IMR-90 (cell line): ENCODE measurements around the gene STARD13. TPM values are rescaled to one million over a fixed set of nuclear protein-coding genes. Genes with fewer than 3 reads are reported as not detected.

Experiments
- ATAC-seq: fragments of 200-7000 bp; cut with Tn5 transposase; 2 replicates; pipeline ENCODE4 v1.9.1; 2020; ENCODE audit warnings: low read depth, mild to moderate bottlenecking, moderate library complexity
- BruUV-seq: library from RNA; stranded (reverse); fragments of 400-500 nt; replicated peaks from 2 replicates; lab custom pipeline; 2021; lab: Mats Ljungman, UMichigan
- CTCF ChIA-PET: fragments of 300-600 bp; formaldehyde crosslinking; extraction: SDS; loops from one replicate; lab custom pipeline; 2021; ENCODE audit warnings: antibody characterized with exemption; lab: Yijun Ruan, JAX
- POLR2A ChIA-PET: fragments of 300-600 bp; sonication (Branson Sonifier 250); formaldehyde crosslinking; loops from one replicate; lab custom pipeline; 2022; ENCODE audit warnings: antibody characterized with exemption; ENCODE audit not compliant: unreplicated experiment; lab: Charles Lee
- DNase-seq: peaks from one replicate; pipeline ENCODE4 v3.0.0; 2013
- H2AFZ ChIP-seq: replicated peaks from 2 replicates; pipeline ENCODE3; 2013; ENCODE audit warnings: low read length, mild to moderate bottlenecking; ENCODE audit not compliant: poor library complexity
- H2AK5ac ChIP-seq: 2 replicates; pipeline ENCODE4 v1.6.1; 2013; ENCODE audit warnings: low read depth, low read length, inconsistent platforms
- H2AK9ac ChIP-seq: replicated peaks from 2 replicates; pipeline ENCODE3; 2013; ENCODE audit warnings: mild to moderate bottlenecking, low read depth, low read length, moderate library complexity; ENCODE audit not compliant: poor library complexity
- H2BK120ac ChIP-seq: 2 replicates; pipeline ENCODE4 v1.6.1; 2013; ENCODE audit warnings: low read depth, low read length, inconsistent platforms
- H2BK15ac ChIP-seq: 3 replicates; pipeline ENCODE4 v1.6.1; 2013; ENCODE audit warnings: low read depth, low read length, inconsistent platforms
- H2BK20ac ChIP-seq: 2 replicates; pipeline ENCODE4 v1.6.1; 2013; ENCODE audit warnings: low read depth, mild to moderate bottlenecking, inconsistent platforms, low read length, moderate library complexity
- H2BK5ac ChIP-seq: 2 replicates; pipeline ENCODE4 v1.6.1; 2013; ENCODE audit warnings: mild to moderate bottlenecking, low read depth, low read length, inconsistent platforms; ENCODE audit not compliant: poor library complexity, severe bottlenecking
- H3K14ac ChIP-seq: replicated peaks from 2 replicates; pipeline ENCODE4 v1.6.1; 2013; ENCODE audit warnings: low read depth, low read length, inconsistent platforms
- H3K18ac ChIP-seq: 2 replicates; pipeline ENCODE4 v1.6.1; 2013; ENCODE audit warnings: low read depth, low read length, control low read depth
- H3K23ac ChIP-seq: 2 replicates; pipeline ENCODE4 v1.6.1; 2013; ENCODE audit warnings: low read depth, low read length, inconsistent platforms
- H3K27ac ChIP-seq: 2 replicates; pipeline ENCODE4 v1.5.1; 2013; ENCODE audit warnings: mild to moderate bottlenecking, control low read depth, low read length; ENCODE audit not compliant: insufficient read depth
- H3K27me3 ChIP-seq: 2 replicates; pipeline ENCODE4 v1.6.1; 2013; ENCODE audit warnings: low read length; ENCODE audit not compliant: control insufficient read depth, insufficient read depth
- H3K36me3 ChIP-seq: 2 replicates; pipeline ENCODE4 v1.6.1; 2013; ENCODE audit warnings: low read length, mixed read lengths; ENCODE audit not compliant: control insufficient read depth, insufficient read depth
- H3K4ac ChIP-seq: 2 replicates; pipeline ENCODE4 v1.6.1; 2013; ENCODE audit warnings: low read depth, low read length, inconsistent platforms
- H3K4me1 ChIP-seq: 2 replicates; pipeline ENCODE4 v1.6.1; 2013; ENCODE audit warnings: low read length, mixed read lengths; ENCODE audit not compliant: control insufficient read depth, insufficient read depth
- H3K4me2 ChIP-seq: 2 replicates; pipeline ENCODE4 v1.6.1; 2013; ENCODE audit warnings: low read depth, mild to moderate bottlenecking, control low read depth, low read length, moderate library complexity
- H3K4me3 ChIP-seq: 2 replicates; pipeline ENCODE4 v1.5.1; 2013; ENCODE audit warnings: low read depth, mild to moderate bottlenecking, control low read depth, low read length, moderate library complexity; ENCODE audit not compliant: insufficient read depth
- H3K56ac ChIP-seq: 2 replicates; pipeline ENCODE4 v1.6.1; 2013; ENCODE audit warnings: low read length, inconsistent platforms; ENCODE audit not compliant: insufficient read depth; ENCODE audit errors: extremely low read depth
- H3K79me1 ChIP-seq, 2 experiments: 2 replicates each; pipeline ENCODE4 v1.6.1; 2013; ENCODE audit warnings: low read length in 2 of 2, inconsistent platforms in 1 of 2, low read depth in 1 of 2
- H3K9ac ChIP-seq: 2 replicates; pipeline ENCODE4 v1.6.1; 2013; ENCODE audit warnings: low read depth, low read length, control low read depth
- H3K9me1 ChIP-seq: 2 replicates; pipeline ENCODE4 v1.6.1; 2013; ENCODE audit warnings: low read length, inconsistent platforms; ENCODE audit not compliant: insufficient read depth
- H3K9me3 ChIP-seq: 2 replicates; pipeline ENCODE4 v1.6.1; 2013; ENCODE audit warnings: low read length; ENCODE audit not compliant: control insufficient read depth, insufficient read depth
- H4K20me1 ChIP-seq: 2 replicates; pipeline ENCODE4 v1.6.1; 2013; ENCODE audit warnings: low read length, inconsistent platforms; ENCODE audit not compliant: insufficient read depth
- H4K5ac ChIP-seq: 2 replicates; pipeline ENCODE4 v1.6.1; 2013; ENCODE audit warnings: mild to moderate bottlenecking, low read depth, low read length, control low read depth
- H4K8ac ChIP-seq, 2 experiments: 2 replicates each; pipeline ENCODE4 v1.6.1; 2013; ENCODE audit warnings: low read depth in 2 of 2, low read length in 2 of 2, control low read depth in 1 of 2, inconsistent platforms in 1 of 2
- H4K91ac ChIP-seq: 2 replicates; pipeline ENCODE4 v1.6.1; 2013; ENCODE audit warnings: low read depth, low read length, inconsistent platforms; ENCODE audit not compliant: insufficient read depth
- CEBPB ChIP-seq: IDR thresholded peaks from 2 replicates; pipeline ENCODE4 v1.6.1; 2012; ENCODE audit warnings: low read depth, low read length, improper control_type of control experiment
- CHD1 ChIP-seq: IDR thresholded peaks from 2 replicates; pipeline ENCODE4 v1.6.1; 2012; ENCODE audit warnings: low read depth, low read length, improper control_type of control experiment
- CTCF ChIP-seq: conservative IDR thresholded peaks from 2 replicates; pipeline ENCODE4 v1.5.1; 2012; ENCODE audit warnings: mild to moderate bottlenecking, low read depth, low read length, improper control_type of control experiment
- ELK1 ChIP-seq: fragments of 150-350 bp; IDR thresholded peaks from 2 replicates; pipeline ENCODE4 v1.6.1; 2016; ENCODE audit warnings: low read depth, mild to moderate bottlenecking, low read length, moderate library complexity, borderline replicate concordance
- FOS ChIP-seq: fragments of 150-350 bp; IDR thresholded peaks from 2 replicates; pipeline ENCODE4 v1.6.1; 2016; ENCODE audit warnings: low read depth, low read length
- MAFK ChIP-seq: IDR thresholded peaks from 2 replicates; pipeline ENCODE4 v1.6.1; 2012; ENCODE audit warnings: low read depth, low read length, improper control_type of control experiment
- MAZ ChIP-seq: IDR thresholded peaks from 2 replicates; pipeline ENCODE4 v1.6.1; 2012; ENCODE audit warnings: low read depth, mild to moderate bottlenecking, low read length, improper control_type of control experiment, moderate library complexity, borderline replicate concordance
- MXI1 ChIP-seq: IDR thresholded peaks from 2 replicates; pipeline ENCODE4 v1.6.1; 2012; ENCODE audit warnings: low read depth, mild to moderate bottlenecking, low read length, moderate library complexity, borderline replicate concordance
- NFE2L2 ChIP-seq: fragments of 150-350 bp; IDR thresholded peaks from 2 replicates; pipeline ENCODE4 v1.6.1; 2016; ENCODE audit warnings: low read depth, mild to moderate bottlenecking, low read length
- POLR2A ChIP-seq: IDR thresholded peaks from 2 replicates; pipeline ENCODE4 v1.6.1; 2012; ENCODE audit warnings: mild to moderate bottlenecking, low read depth, low read length
- RAD21 ChIP-seq: IDR thresholded peaks from 2 replicates; pipeline ENCODE4 v1.6.1; 2012; ENCODE audit warnings: low read length, improper control_type of control experiment
- RCOR1 ChIP-seq: IDR thresholded peaks from 2 replicates; pipeline ENCODE4 v1.6.1; 2012; ENCODE audit warnings: mild to moderate bottlenecking, low read length, improper control_type of control experiment; ENCODE audit not compliant: insufficient replicate concordance
- RFX5 ChIP-seq: IDR thresholded peaks from 2 replicates; pipeline ENCODE4 v1.8.0; 2012; ENCODE audit warnings: low read depth, mild to moderate bottlenecking, low read length, moderate library complexity
- SMC3 ChIP-seq: fragments of 150-350 bp; IDR thresholded peaks from 2 replicates; pipeline ENCODE4 v1.6.1; 2016; ENCODE audit warnings: low read depth, mild to moderate bottlenecking, antibody characterized with exemption, low read length, moderate library complexity
- WGBS, 2 experiments: methylation state at CpG; one replicate each; pipeline versions ENCODE4 v1.1.5 to v1.1.7; 2013; ENCODE audit warnings: missing lambda C conversion rate in 2 of 2; ENCODE audit not compliant: insufficient read length in 1 of 2; ENCODE audit errors: extremely low coverage in 2 of 2; 5-methylcytosine and 5-hydroxymethylcytosine counted together
- dilution Hi-C: fragments of 300-500 bp; cut with HindIII; formaldehyde crosslinking; loops from one replicate; pipeline ENCODE4 v1.14.3; 2018; ENCODE audit warnings: low sequenced_read_pairs; ENCODE audit not compliant: unreplicated experiment
- in situ Hi-C: fragments of 300-500 bp; cut with MboI; formaldehyde crosslinking; loops from 3 replicates; pipeline ENCODE4 v1.14.3; 2019; ENCODE audit warnings: low sequenced_read_pairs, inconsistent platforms, mixed read lengths
- intact Hi-C: fragments of 100-400 bp; cut with micrococcal nuclease; formaldehyde crosslinking; loops from 2 replicates; pipeline ENCODE4 v1.10.0; 2022
- polyA plus RNA-seq, 3 experiments: library from polyadenylated mRNA; depleted of rRNA; stranded (reverse); fragments of >200 nt; gene quantifications; 2 replicates each; pipeline ENCODE4 v1.2.3, GENCODE V29; 2012; ENCODE audit warnings: low replicate concordance in 1 of 3
- total RNA-seq: library from RNA; depleted of rRNA; stranded (reverse); fragments of >200 nt; gene quantifications from 2 replicates; pipeline ENCODE4 v1.2.3, GENCODE V29; 2012

Gene STARD13
- total and polyA plus RNA-seq, 2 of the 4 experiments (the other 2 are of a cell fraction), result 23.6 to 46.6 TPM

GRCh38 chr13:33119856-33120543 is 165.6 kb downstream of the STARD13 start:
- Histone ChIP-seq H3K27ac (peak overlapping the region; percentile 74; the same call in 1 of the 2 replicates), H4K8ac (peak overlapping the region in 1 of 2 experiments; percentile 56; a peak in 1 of 4 replicates), H3K56ac (no peak overlapping the region), H3K9me3 (no peaks in the 10 kb centered on the region), H3K9ac (no peak overlapping the region), H2BK5ac (peak overlapping the region; percentile 37), H2AK5ac (0 out of 2 replicates have a peak overlapping the region, but pooled peaks have one; percentile 5), H3K23ac (no peak overlapping the region; the same call in 1 of the 2 replicates), H4K5ac (no peak overlapping the region), H2BK120ac (peak overlapping the region; percentile 9; the same call in 1 of the 2 replicates), H4K91ac (peak overlapping the region; percentile 38; the same call in 1 of the 2 replicates), H3K4ac (0 out of 2 replicates have a peak overlapping the region, but pooled peaks have one; percentile 17), H2BK20ac (no peak overlapping the region), H3K27me3 (no peaks in the 10 kb centered on the region), H2BK15ac (no peak overlapping the region), H2AFZ (no peak overlapping the region), H3K14ac (0 out of 2 replicates have a peak overlapping the region, but pooled peaks have one; percentile 16), H3K4me2 (no peak overlapping the region), H2AK9ac (no peak overlapping the region), H3K36me3 (peaks cover 54% of the 10 kb centered on the region), H3K18ac (no peak overlapping the region), H3K9me1 (peaks cover 26% of the 10 kb centered on the region), H3K79me1 (peaks cover 42 to 57% of the 10 kb centered on the region in 2 experiments), H3K4me3 (no peak overlapping the region), H4K20me1 (no peaks in the 10 kb centered on the region), H3K4me1 (peaks cover 24% of the 10 kb centered on the region)
- ChIA-PET POLR2A (no interaction called here), CTCF (no interaction called here)
- WGBS, 2 experiments, result 28% methylated on average over 2 of the region's 10 CpGs; no CpG with 5 or more reads in 1 of the 2 experiments
- in situ Hi-C loops, result no loop called here
- dilution Hi-C loops, result no loop called here
- intact Hi-C loops, result loop anchor here (5.0 to 10.0 kb wide), 2 partner anchors 92 to 605 kb away; no protein-coding TSS in a partner anchor
- ATAC-seq (peak; percentile 15), DNase-seq (peak; percentile 39)
- no TSS peak for BruUV-seq
- TF ChIP-seq MAFK (no peak), CHD1 (no peak), ELK1 (no peak), NFE2L2 (no peak), RCOR1 (no peak), FOS (no peak), RAD21 (no peak), RFX5 (no peak), MAZ (no peak), POLR2A (no peak), SMC3 (no peak), CTCF (no peak), MXI1 (no peak), CEBPB (no peak)
